Left lung (tissue), 10 donors: ENCODE results near the gene WWOX. TPM values are rescaled to one million over a fixed set of nuclear protein-coding genes. Genes with fewer than 3 reads are reported as not detected.

Experiments
- ATAC-seq: fragments of 200-7000 bp; cut with Tn5 transposase; one replicate; pipeline ENCODE4 v1.9.1; 2020; ENCODE audit warnings: moderate library complexity
- DNase-seq, 4 donors: peaks; one replicate each; pipeline ENCODE4 v3.0.0-alpha.2; 2013 to 2020
- H3K27ac ChIP-seq, 2 donors: fragments of 200-600 bp; sonication (generic) in 1 of 2; one replicate each; pipeline versions ENCODE4 v1.5.0 to v1.8.0; 2020 to 2021
- H3K27me3 ChIP-seq, 2 donors: fragments of 200-600 bp; sonication (generic) in 1 of 2; one replicate each; pipeline versions ENCODE4 v1.5.0 to v1.8.0; 2020 to 2021
- H3K36me3 ChIP-seq, 2 donors: fragments of 200-600 bp; sonication (generic) in 1 of 2; one replicate each; pipeline versions ENCODE4 v1.5.0 to v1.8.0; 2020 to 2021
- H3K4me1 ChIP-seq, 2 donors: fragments of 200-600 bp; one replicate each; pipeline ENCODE4 v1.8.0; 2021
- H3K4me3 ChIP-seq, 2 donors: fragments of 200-600 bp; sonication (generic) in 1 of 2; one replicate each; pipeline versions ENCODE4 v1.5.0 to v1.8.0; 2020 to 2021; ENCODE audit warnings: mild to moderate bottlenecking in 1 of 2
- H3K9me3 ChIP-seq, 2 donors: fragments of 200-600 bp; sonication (generic) in 1 of 2; one replicate each; pipeline versions ENCODE4 v1.5.0 to v1.8.0; 2020 to 2021
- CTCF ChIP-seq, 2 donors: fragments of 200-600 bp; sonication (generic) in 1 of 2; IDR thresholded peaks; one replicate each; pipeline versions ENCODE4 v1.5.0 to v1.8.0; 2021; ENCODE audit warnings: antibody characterized with exemption in 2 of 2
- intact Hi-C, 2 donors: fragments of 100-400 bp; cut with DNase I; formaldehyde crosslinking; loops; one replicate each; pipeline versions ENCODE4 v1.11.2 to v1.14.2; 2022
- polyA plus RNA-seq, 6 donors: library from polyadenylated mRNA; unstranded; fragments of 120-200 nt; gene quantifications; one replicate each; pipeline ENCODE4 v1.2.1, GENCODE V29; 2013; ENCODE audit not compliant: insufficient read length in 6 of 6
- total RNA-seq, 2 donors: library from RNA; stranded (reverse); fragmentation: NEBNext Ultra II Directional; extraction: Animal tissue kit (Norgen Biotek cat#: 25700); gene quantifications; one replicate each; pipeline ENCODE4 v1.2.1, GENCODE V29; 2021
- donor health status: DM: no; HTN: yes; CAD: no.
- donor health status: DM: no; HTN: no; CAD: no.

Gene WWOX
- total and polyA plus RNA-seq, 8 donors: 17.2 to 40.3 (median 30.8) TPM

DNA sequence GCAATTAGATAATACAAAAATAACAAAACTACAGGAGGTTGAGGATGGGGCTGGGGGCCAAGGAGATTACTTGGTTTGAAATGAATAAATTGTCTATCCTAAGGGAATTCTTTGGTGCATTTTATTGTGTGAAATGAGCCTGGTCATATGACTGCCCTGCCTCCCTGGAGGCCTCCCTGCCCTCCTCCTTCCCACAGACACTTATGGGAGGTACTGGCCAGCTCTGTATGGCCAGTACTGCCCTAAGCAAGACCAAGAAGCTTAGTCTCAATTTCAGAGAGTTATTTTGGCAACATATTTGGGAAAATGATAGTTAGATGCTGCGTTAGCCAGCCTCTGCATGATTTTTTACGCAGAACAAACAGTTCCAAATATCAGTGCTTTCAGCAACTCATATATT lies 511.9 kb downstream of the WWOX start:
- DNase-seq (no peak), ATAC-seq (no peak)
- Histone ChIP-seq H3K4me3 (no peak overlapping the region), H3K36me3 (no peaks in the 10 kb centered on the region), H3K27me3 (no peaks in the 10 kb centered on the region), H3K9me3 (no peaks in the 10 kb centered on the region), H3K4me1 (no peaks in the 10 kb centered on the region), H3K27ac (no peak overlapping the region)
- intact Hi-C loops: no loop called here
- no peak for TF ChIP-seq CTCF (IDR thresholded peaks at IDR 0.05)

- ATAC-seq (no peak), DNase-seq (no peak)
- Histone ChIP-seq H3K9me3 (peaks cover 0 to 8% of the 10 kb centered on the region in 2 donors), H3K36me3 (no peaks in the 10 kb centered on the region), H3K27ac (no peak overlapping the region), H3K4me1 (no peaks in the 10 kb centered on the region), H3K27me3 (no peaks in the 10 kb centered on the region), H3K4me3 (no peak overlapping the region)
- intact Hi-C loops: no loop called here
- no peak for TF ChIP-seq CTCF (IDR thresholded peaks at IDR 0.05)
These were observed 520.4 kb downstream of the WWOX start for GRCh38 chr16:78619811-78620210.

- Histone ChIP-seq H3K9me3 (peaks cover 0 to 8% of the 10 kb centered on the region in 2 donors), H3K27ac (no peak overlapping the region), H3K4me3 (no peak overlapping the region), H3K4me1 (no peaks in the 10 kb centered on the region), H3K27me3 (no peaks in the 10 kb centered on the region), H3K36me3 (no peaks in the 10 kb centered on the region)
- intact Hi-C loops: no loop called here
- no peak for ATAC-seq
- no peak for DNase-seq
- no peak for TF ChIP-seq CTCF (IDR thresholded peaks at IDR 0.05)
These were observed 520.8 kb downstream of the WWOX start for GRCh38 chr16:78620291-78620690.

DNA sequence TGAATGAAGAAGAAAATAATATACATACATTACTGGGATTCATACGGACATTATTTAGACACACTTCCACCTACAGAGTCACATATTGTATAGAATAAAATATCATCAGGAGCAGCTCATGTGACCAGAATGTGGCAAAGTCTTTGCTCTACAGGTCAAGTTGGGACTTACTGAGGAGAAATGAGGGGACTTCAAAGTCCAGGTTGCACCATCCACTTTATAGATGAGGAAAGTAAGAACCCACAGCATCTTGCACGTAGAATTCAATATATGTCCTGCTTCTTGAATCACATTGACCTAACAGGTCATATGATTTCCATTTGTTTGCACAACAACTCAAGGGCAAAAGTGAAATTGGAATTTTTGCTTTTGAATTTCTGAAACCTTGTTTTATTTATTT lies 524.3 kb downstream of the WWOX start:
- Histone ChIP-seq H3K36me3 (no peaks in the 10 kb centered on the region), H3K4me3 (no peak overlapping the region), H3K4me1 (no peaks in the 10 kb centered on the region), H3K27ac (no peak overlapping the region), H3K9me3 (peaks cover 0 to 8% of the 10 kb centered on the region in 2 donors), H3K27me3 (no peaks in the 10 kb centered on the region)
- intact Hi-C loops: no loop called here
- no peak for DNase-seq
- no peak for ATAC-seq
- no peak for TF ChIP-seq CTCF (IDR thresholded peaks at IDR 0.05)

- no peak overlapping the region for H3K4me3 ChIP-seq
- no peak for TF ChIP-seq CTCF (IDR thresholded peaks at IDR 0.05)
- intact Hi-C loops: no loop called here
- no peaks in the 10 kb centered on the region for H3K4me1 ChIP-seq
- peaks cover 0 to 8% of the 10 kb centered on the region in 2 donors for H3K9me3 ChIP-seq
- DNase-seq (peak in 2 of 4 donors; percentile 26 to 49), ATAC-seq (no peak)
- H3K27ac ChIP-seq: no peak overlapping the region
- no peaks in the 10 kb centered on the region for H3K27me3 ChIP-seq
- no peaks in the 10 kb centered on the region for H3K36me3 ChIP-seq
These were observed 524.9 kb downstream of the WWOX start for GRCh38 chr16:78624366-78624765.
